ENCODE data around the gene FSTL4.

DNA sequence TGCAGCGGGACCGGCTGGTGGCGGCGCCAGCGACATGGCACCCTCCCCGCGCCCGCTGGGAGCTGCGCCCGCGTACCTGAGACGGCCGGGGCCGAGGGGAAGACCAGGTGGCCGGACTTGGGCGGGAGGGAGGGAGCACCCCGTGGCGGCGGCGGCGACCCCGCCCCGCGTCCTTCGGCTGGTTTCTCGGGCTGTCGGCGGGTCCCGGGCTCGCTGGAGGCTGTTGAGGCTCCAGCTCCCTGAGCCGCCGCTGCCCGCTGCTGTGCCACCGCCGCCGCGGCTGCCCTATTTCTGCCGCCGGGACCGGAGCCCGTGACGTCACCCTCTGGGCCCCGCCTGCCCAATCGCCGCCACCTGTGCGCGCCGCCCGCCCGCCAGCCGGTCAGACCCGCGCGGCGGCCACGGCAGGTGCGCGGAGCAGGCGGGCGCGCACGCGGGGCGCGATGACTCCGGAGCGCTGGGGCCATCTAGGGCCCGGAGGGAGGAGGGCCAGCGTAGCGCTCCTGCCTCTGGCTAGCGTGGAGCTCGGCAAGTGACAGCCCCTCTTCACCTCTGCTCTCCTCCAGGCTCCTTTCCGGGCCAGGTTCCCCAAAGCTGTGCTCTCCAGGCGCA lies at the start of gene FSTL4:
- TF ChIP-seq CTCF (conservative IDR thresholded peaks at IDR 0.05; ENCODE audit: low read length) = no peak
- no peak for TF ChIP-seq EZH2phosphoT487 (IDR thresholded peaks at IDR 0.05; ENCODE audit: borderline replicate concordance, low read depth, low read length)
